ENCODE results near the gene HSFX2.
"Not testable (repeated sequence)": the region's sequence is repeated elsewhere in the genome, so short reads cannot be mapped to it uniquely, and the experiment has no call there.

The HSFX2 gene

DNA sequence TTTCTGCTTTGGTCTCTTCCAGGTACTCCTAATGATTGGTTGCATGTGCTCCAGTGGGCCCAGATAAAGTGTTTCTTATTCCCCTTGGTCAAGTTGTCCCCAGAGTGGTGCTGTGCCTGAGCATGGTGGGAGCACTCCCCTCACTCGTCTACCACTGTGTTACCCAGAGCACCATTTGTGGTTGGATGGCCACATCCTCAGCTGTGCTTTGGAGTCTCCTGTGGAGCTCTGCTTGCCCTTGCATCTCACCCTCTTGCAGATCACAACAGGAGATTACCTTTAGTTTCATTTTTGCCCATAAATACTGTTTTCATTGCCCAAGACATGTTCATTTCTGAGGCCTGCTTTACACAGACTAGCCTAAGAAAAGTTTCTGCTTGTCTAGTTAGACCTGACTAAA, 44.7 kb downstream of the HSFX2 start:
- H3K27me3 ChIP-seq (ENCODE audit: control insufficient read depth, insufficient read depth, low read length); H3K9ac ChIP-seq (ENCODE audit: low read length); H3K4me3 ChIP-seq (ENCODE audit: low read length); H3K27ac ChIP-seq (ENCODE audit: low read length); H3K4me1 ChIP-seq (ENCODE audit: control insufficient read depth, low read depth, low read length); H3K36me3 ChIP-seq (ENCODE audit: control insufficient read depth, low read depth, low read length); H3K9me3 ChIP-seq (ENCODE audit: control insufficient read depth, low read depth, low read length): not testable (repeated sequence)

DNA sequence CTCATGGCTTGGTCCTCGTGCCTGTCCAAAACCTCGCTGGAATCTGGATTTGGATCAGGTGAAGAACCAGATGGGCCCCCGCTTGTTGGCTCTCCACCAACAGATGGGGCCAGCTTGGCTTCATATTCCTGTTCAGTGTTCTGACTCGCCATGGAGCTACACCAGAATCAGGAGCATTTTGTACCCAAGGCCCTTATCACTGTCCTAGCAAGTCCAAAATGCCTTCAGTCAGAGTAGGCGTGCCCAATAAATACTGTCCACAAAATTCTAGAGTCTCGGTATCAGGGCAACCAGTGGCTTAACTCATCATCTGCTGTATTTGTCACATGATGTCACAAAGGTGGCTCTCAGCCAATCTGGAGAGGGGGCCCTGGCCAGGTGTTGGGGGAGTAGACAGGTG, 45.4 kb downstream of the HSFX2 start, which contains the start of gene HSFX3:
Gene HSFX3, minus strand, starts transcription at position 224 of the 400 bp plus-strand sequence. Its CDS starts 72 bp downstream, at position 152.
- not testable (repeated sequence) for H3K9ac ChIP-seq (ENCODE audit: low read length); H3K27ac ChIP-seq (ENCODE audit: low read length); H3K4me1 ChIP-seq (ENCODE audit: control insufficient read depth, low read depth, low read length)

DNA sequence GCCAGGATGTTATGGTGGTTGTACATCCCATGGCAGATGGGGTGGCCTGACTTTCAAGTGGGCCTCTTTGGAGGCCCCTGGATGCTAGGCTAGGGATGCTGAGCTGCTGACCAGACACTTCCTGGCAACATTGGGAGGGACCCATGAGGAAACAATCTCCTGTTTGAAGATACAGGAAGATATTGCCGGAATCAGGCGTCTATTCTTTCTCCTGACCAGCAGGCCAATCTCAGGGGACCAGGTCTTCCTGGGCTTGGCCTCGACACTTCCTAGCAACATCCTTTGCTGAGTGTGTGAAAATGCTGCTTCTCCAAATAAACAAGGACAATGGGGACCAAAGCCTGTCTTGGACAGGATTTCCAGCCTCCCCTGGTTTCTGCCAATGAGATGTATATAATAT, 47.3 kb downstream of the HSFX2 start:
- H3K4me3 ChIP-seq (ENCODE audit: low read length); H3K27ac ChIP-seq (ENCODE audit: low read length); H3K27me3 ChIP-seq (ENCODE audit: control insufficient read depth, insufficient read depth, low read length); H3K9me3 ChIP-seq (ENCODE audit: control insufficient read depth, low read depth, low read length); H3K9ac ChIP-seq (ENCODE audit: low read length); H3K4me1 ChIP-seq (ENCODE audit: control insufficient read depth, low read depth, low read length); H3K36me3 ChIP-seq (ENCODE audit: control insufficient read depth, low read depth, low read length): not testable (repeated sequence)

More for the DNA sequence above, 45.4 kb downstream of the HSFX2 start, which contains the start of gene HSFX3:
- H3K4me3 ChIP-seq (ENCODE audit: low read length); H3K36me3 ChIP-seq (ENCODE audit: control insufficient read depth, low read depth, low read length); H3K9me3 ChIP-seq (ENCODE audit: control insufficient read depth, low read depth, low read length); H3K27me3 ChIP-seq (ENCODE audit: control insufficient read depth, insufficient read depth, low read length): not testable (repeated sequence)

- not testable (repeated sequence) for H3K36me3 ChIP-seq (ENCODE audit: control insufficient read depth, low read depth, low read length); H3K4me3 ChIP-seq (ENCODE audit: low read length); H3K4me1 ChIP-seq (ENCODE audit: control insufficient read depth, low read depth, low read length); H3K9ac ChIP-seq (ENCODE audit: low read length); H3K9me3 ChIP-seq (ENCODE audit: control insufficient read depth, low read depth, low read length); H3K27me3 ChIP-seq (ENCODE audit: control insufficient read depth, insufficient read depth, low read length); H3K27ac ChIP-seq (ENCODE audit: low read length)
Measured at GRCh38 chrX:149546962-149547361, 48.2 kb downstream of the HSFX2 start.

GRCh38 chrX:149545545-149546543, 49.3 kb downstream of the HSFX2 start:
- not testable (repeated sequence) for H3K4me1 ChIP-seq (ENCODE audit: control insufficient read depth, low read depth, low read length); H3K27me3 ChIP-seq (ENCODE audit: control insufficient read depth, insufficient read depth, low read length); H3K9me3 ChIP-seq (ENCODE audit: control insufficient read depth, low read depth, low read length); H3K9ac ChIP-seq (ENCODE audit: low read length); H3K36me3 ChIP-seq (ENCODE audit: control insufficient read depth, low read depth, low read length); H3K27ac ChIP-seq (ENCODE audit: low read length); H3K4me3 ChIP-seq (ENCODE audit: low read length)

Measured in iPS-18a (cell line).